Nephron progenitor cell (in vitro differentiated cells): ENCODE measurements around the gene TBC1D22A.

Experiments used
- DNase-seq: peaks from one replicate; pipeline ENCODE4 v3.0.0; 2021
- H3K27ac Mint-ChIP-seq: 2 replicates; pipeline ENCODE4 v1.8.0; 2021; ENCODE audit warnings: mild to moderate bottlenecking, moderate library complexity, mixed read lengths
- H3K27me3 Mint-ChIP-seq: 2 replicates; pipeline ENCODE4 v1.8.0; 2021; ENCODE audit warnings: mild to moderate bottlenecking, low read depth, mixed read lengths; ENCODE audit not compliant: poor library complexity
- H3K36me3 Mint-ChIP-seq: 2 replicates; pipeline ENCODE4 v1.8.0; 2021; ENCODE audit warnings: low read depth, mixed read lengths
- H3K4me1 Mint-ChIP-seq: 2 replicates; pipeline ENCODE4 v1.8.0; 2021; ENCODE audit warnings: mixed read lengths
- H3K4me3 Mint-ChIP-seq: 2 replicates; pipeline ENCODE4 v1.8.0; 2021; ENCODE audit warnings: mild to moderate bottlenecking, moderate library complexity, mixed read lengths
- H3K9me3 Mint-ChIP-seq: 2 replicates; pipeline ENCODE4 v1.8.0; 2021; ENCODE audit warnings: mild to moderate bottlenecking, moderate library complexity, mixed read lengths
- CTCF ChIP-seq: fragments of 200-600 bp; sonication (generic); IDR thresholded peaks from 2 replicates; pipeline ENCODE4 v1.5.0; 2021; ENCODE audit warnings: antibody characterized with exemption

TBC1D22A gene

GRCh38 chr22:47156352-47157092 lies 394.1 kb downstream of the TBC1D22A start:
- no peaks in the 10 kb centered on the region for H3K36me3 Mint-ChIP-seq
- H3K27ac Mint-ChIP-seq, result no peak overlapping the region
- no peak overlapping the region for H3K4me3 Mint-ChIP-seq
- TF ChIP-seq CTCF, result no peak
- H3K27me3 Mint-ChIP-seq, result no peaks in the 10 kb centered on the region
- no peaks in the 10 kb centered on the region for H3K9me3 Mint-ChIP-seq
- no peak for DNase-seq
- H3K4me1 Mint-ChIP-seq, result peaks cover 43% of the 10 kb centered on the region

- peaks cover 48% of the 10 kb centered on the region for H3K4me1 Mint-ChIP-seq
These were observed 394.6 kb downstream of the TBC1D22A start for GRCh38 chr22:47157093-47157420.

GRCh38 chr22:47157486-47158270 lies 395.2 kb downstream of the TBC1D22A start:
- Mint-ChIP-seq H3K36me3 (no peaks in the 10 kb centered on the region), H3K4me3 (no peak overlapping the region), H3K27me3 (no peaks in the 10 kb centered on the region), H3K4me1 (peaks cover 53% of the 10 kb centered on the region), H3K9me3 (no peaks in the 10 kb centered on the region), H3K27ac (no peak overlapping the region)
- no peak for DNase-seq
- TF ChIP-seq CTCF, result no peak

More at GRCh38 chr22:47157093-47157420, 394.6 kb downstream of the TBC1D22A start:
- TF ChIP-seq CTCF, result no peak
- no peak for DNase-seq
- no peak overlapping the region for H3K4me3 Mint-ChIP-seq
- no peaks in the 10 kb centered on the region for H3K27me3 Mint-ChIP-seq
- no peak overlapping the region for H3K27ac Mint-ChIP-seq
- no peaks in the 10 kb centered on the region for H3K36me3 Mint-ChIP-seq
- no peaks in the 10 kb centered on the region for H3K9me3 Mint-ChIP-seq

GRCh38 chr22:47158457-47158856 lies 396.0 kb downstream of the TBC1D22A start:
- H3K27me3 Mint-ChIP-seq, result no peaks in the 10 kb centered on the region
- no peaks in the 10 kb centered on the region for H3K36me3 Mint-ChIP-seq
- peaks cover 52% of the 10 kb centered on the region for H3K4me1 Mint-ChIP-seq
- no peaks in the 10 kb centered on the region for H3K9me3 Mint-ChIP-seq
- no peak overlapping the region for H3K4me3 Mint-ChIP-seq
- no peak for DNase-seq
- H3K27ac Mint-ChIP-seq, result no peak overlapping the region
- no peak for TF ChIP-seq CTCF

- TF ChIP-seq CTCF, result no peak
- Mint-ChIP-seq H3K36me3 (no peaks in the 10 kb centered on the region), H3K4me3 (no peak overlapping the region), H3K27me3 (no peaks in the 10 kb centered on the region), H3K4me1 (peaks cover 53% of the 10 kb centered on the region), H3K27ac (no peak overlapping the region), H3K9me3 (no peaks in the 10 kb centered on the region)
- no peak for DNase-seq
These were observed 397.1 kb downstream of the TBC1D22A start for GRCh38 chr22:47159592-47159991.
